Measurements from ENCODE around the gene FAS. TPM values are rescaled to one million over a fixed set of nuclear protein-coding genes. Genes with fewer than 3 reads are reported as not detected.

The FAS gene
- 28.4 to 35.6 TPM (median 29.9 TPM) in 5 replicates for total RNA-seq (2022; extraction: Qiagen RNA extraction)

GRCh38 chr10:88990384-88991160, at the start of gene FAS:
TSS of gene FAS (plus strand) at chr10:88990798. CDS start at chr10:88990877, 79 bp downstream.

GRCh38 chr10:88952647-88953111, 37.9 kb upstream of the FAS start, which contains the start of gene ACTA2:
TSS of gene ACTA2 (minus strand) at chr10:88952773. CDS start at chr10:88948930, 3,843 bp downstream.

Other genes starting within 250 kb of the FAS start
- gene LIPN, start 230.8 kb upstream of the FAS start, total RNA-seq (2022; extraction: Qiagen RNA extraction) = not detected in 5 replicates
- gene LIPM, start 188.1 kb upstream of the FAS start, total RNA-seq (2022; extraction: Qiagen RNA extraction) = not detected in 5 replicates
- gene ANKRD22, start 139.0 kb upstream of the FAS start, total RNA-seq (2022; extraction: Qiagen RNA extraction) = 0.22 to 0.35 TPM (median 0.30 TPM) in 5 replicates
- 27.9 to 32.1 TPM (median 30.0 TPM) in 5 replicates for gene STAMBPL1, start 110.6 kb upstream of the FAS start, total RNA-seq (2022; extraction: Qiagen RNA extraction)
- 16.9 to 20.8 TPM (median 18.2 TPM) in 5 replicates for gene ACTA2, start 38.0 kb upstream of the FAS start, total RNA-seq (2022; extraction: Qiagen RNA extraction)
- 0.12 to 0.36 TPM (median 0.32 TPM) in 5 replicates for gene CH25H, start 216.5 kb downstream of the FAS start, total RNA-seq (2022; extraction: Qiagen RNA extraction)

Measured in A549 treated with Mapracorat at 1 μM for 4 hours (cell line).